ENCODE data around the gene SNX32.
A peak's percentile ranks its signal among the peaks of the same experiment; 100 is the strongest.

The SNX32 gene

DNA sequence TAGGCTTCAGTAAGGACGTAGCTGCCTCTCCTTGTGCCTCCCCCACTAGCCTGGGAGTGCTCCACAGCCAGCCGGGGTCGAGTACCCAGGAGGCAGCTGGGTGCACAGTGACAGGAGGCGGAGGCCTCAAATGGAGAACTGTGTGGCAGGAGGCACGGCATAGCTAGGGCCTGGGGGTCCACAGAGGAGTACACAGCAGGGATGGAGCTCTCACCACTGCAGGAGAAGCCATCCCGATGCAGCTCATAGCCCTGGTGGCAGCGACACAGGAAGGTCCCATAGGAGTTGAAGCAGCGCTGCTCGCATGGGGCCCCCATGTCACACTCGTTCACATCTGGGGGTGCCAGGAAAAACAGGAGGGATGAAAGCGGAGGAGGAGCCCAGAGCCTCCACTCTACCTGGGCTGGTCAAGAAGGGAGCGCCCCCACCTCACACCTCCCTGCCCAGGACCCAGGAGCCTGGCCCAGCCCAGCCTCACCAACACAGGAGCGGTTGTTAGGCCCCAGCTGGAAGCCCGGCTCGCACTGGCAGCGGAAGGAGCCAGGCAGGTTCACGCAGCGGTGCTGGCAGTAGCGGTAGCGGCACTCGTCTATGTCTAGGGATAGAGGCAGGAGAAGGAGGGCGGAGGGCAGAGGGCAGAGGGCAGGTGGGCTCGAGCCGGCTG, 36.0 kb downstream of the SNX32 start:
- no peak for DNase-seq

DNA sequence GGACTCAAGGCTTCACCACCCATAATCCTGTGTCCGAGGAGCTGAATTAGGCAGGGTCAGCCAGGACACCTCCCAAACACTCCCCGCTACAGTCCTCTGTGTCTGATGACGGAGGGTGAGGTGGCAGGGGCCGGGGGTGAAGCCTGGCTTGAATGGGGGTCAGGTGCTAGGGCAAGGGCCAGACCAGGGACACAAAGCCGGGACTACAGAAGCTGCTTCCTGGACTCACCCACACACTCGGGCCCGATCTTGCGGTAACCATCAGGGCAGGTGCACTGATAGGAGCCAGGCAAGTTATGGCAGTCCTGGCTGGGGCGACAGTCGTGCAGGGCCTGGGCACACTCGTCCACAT, 36.5 kb downstream of the SNX32 start:
- DNase-seq: no peak

DNA sequence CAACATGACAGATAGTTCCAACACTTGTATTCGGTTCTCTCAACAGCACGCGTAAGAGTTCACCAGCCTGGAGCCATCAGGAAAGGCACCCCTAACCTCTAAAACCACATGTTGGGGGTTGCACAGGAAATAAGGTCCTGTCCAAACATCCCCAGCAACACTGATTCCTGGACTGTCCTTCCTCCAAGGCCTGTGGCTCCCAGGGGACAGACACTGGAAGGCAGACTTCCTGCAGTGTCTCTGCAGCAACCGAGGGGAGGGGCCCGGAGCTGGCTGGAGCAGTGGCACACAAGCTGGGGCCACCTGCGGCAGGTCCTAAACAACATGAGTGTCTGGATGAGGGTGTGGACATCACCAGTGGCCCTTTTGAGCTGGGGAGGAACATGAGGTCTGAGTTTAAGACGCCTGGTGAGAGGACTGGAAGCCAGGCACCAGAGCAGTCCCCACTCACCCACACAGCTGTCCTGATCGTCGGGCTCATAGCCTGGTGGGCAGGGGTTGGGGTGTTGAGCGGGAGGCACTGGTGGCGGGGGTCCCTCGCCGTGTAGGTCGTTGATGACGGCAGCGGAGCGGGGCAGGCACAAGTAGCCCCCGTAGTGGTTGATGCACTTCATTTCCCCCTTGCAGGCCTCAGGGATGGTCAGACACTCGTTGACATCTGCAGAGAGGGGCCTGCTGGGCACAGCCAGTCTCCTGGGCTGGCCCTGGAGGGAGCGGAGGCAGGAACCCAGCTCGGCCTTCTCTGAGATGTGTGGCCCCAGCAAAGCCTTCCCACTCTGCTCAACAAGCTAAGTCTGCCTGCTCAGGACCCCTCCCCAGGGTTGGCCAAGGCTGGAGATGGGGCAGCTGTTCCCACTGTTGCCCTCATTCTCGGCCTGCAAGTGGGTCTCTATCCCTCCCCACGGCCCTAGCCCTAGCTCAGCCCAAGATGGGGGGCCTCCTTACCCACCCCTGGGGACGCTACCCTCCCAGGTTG, 37.2 kb downstream of the SNX32 start:
- no peak for DNase-seq

DNA sequence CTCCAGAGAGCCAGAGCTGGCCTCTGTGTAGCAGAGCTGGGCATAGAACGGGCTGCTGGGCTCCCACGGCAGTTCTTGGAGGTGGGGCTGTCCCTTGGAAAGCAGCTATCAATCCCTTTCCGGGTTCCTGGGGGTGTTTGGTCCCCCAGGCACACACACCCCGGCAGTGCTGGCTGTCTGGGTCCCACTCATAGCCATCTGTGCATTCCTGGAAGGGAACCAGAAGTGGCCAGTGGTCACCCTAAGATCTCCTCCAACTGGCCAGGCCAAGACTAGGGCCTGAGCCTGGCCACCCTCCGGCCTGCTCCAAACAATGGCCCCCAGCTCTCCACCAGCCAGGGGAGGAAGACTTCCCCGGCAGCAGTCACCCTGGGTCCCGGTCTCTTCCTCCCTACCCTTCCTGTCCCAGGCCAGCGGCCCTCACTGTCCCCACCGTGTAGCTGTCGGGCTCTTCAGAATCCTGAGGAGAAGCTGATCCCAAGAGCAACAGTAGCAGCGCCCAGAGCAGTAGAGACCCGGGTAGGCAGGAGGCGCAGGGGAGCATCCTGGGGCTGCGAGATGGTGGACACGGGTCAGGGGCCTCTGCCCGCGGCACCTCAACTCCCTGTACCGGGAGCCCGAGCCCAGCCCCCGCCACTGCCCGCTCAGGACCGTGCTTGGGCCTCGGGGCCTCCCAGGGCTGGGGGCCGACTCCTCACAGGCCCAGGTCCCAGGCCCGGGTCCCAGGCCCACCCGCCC, 38.2 kb downstream of the SNX32 start:
- no peak for DNase-seq

DNA sequence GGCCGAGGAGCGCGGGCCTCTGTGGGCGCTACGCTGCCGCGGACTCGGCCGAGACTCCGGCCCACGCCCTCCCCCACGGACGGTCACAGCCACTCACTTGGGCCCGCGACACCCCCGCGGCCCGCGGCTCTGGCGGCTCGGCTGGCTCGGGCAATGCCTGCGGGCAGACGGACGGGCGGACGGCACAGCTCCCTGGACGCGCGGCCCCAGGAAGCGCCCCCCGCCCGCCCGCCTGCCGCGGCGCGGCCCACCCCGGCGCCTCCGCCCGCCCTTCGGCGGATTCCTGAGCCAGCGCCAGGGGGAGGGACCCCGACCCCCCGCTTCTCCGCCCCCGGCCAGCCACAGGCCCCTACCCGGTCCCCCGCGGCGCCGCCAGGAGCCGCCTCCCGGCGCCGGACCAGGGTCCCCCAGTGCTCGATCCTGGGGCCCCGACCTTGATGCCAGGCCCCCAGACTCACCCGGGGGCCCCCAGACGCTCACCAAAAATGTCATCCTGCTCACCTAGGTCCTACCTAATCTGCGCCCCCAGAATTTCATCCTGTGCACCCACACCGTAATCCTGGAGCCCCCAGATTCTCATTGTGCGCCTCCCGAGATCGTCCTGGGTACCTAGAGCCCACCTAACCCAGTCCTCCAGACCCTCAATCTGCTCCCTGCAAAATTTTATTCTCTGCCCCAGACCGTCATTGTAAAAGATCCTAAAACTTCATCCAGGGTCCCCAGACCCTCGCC, 39.0 kb downstream of the SNX32 start, which contains the start of gene EFEMP2:
Gene EFEMP2, minus strand, starts transcription at position 215 of the 732 bp plus-strand sequence. CDS start 446 bp downstream, outside the sequence.
- no peak for DNase-seq

DNA sequence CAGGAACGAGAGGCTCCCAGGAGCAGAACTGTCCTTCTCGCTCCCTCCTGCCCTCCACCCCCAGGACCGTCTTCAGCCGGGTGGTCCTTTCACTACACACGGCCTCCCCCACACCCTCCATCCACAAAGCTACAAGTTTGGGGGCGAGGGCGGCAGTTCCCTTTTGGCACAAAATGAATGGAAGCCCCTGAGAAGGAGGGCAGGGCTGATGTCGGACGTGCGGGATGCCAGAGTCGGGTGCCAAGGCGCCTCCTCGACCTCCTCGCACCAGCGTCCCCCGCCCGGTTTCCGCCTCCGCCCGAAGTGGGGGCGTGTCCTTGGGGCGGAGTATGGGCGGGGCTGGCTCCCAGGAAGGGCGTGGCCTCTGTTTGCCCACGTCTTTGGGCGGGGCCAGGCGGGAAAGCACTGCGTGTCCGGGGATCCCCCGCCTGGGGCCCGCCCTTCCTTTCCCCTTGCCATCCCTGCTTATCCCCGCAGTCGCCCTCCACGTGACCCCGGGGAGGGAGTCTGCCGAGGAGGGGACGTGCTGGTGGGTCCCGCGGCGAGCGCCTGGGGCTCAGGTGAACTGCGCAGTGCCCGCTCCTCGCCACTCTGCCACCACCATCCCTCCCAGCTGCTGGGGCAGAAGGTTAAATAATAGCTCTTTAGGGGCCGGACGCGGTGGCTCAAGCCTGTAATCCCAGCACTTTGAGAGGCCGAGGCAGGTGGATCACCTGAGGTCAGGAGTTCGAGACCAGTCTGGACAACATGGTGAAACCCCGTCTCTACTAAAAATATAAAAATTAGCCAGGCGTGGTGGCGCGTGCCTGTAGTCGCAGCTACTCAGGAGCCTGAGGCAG, 39.8 kb downstream of the SNX32 start:
- DNase-seq: peak; percentile 92

DNA sequence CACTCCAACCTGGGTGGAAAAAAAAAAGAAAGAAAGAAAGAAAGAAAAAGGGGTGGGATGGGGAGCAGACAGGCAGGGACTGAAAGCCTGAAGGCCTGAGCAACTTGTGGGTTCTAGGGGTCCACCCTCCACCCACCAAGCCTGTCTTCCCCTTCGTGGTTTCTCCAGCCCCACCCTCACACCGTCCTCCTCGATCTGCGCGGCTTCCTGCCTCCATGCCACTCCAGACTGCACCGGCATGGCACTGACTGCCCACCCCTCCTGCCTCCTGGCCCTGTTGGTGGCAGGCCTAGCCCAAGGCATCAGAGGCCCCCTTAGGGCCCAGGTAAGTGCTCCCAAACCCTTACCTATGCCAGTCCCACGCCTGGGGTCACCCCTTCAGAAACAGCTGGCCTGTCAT, 45.9 kb downstream of the SNX32 start, which contains the start of gene CTSW:
Gene CTSW, plus strand, starts transcription at position 221 of the 400 bp plus-strand sequence. Its CDS starts 18 bp downstream, at position 239.
- DNase-seq: no peak

DNA sequence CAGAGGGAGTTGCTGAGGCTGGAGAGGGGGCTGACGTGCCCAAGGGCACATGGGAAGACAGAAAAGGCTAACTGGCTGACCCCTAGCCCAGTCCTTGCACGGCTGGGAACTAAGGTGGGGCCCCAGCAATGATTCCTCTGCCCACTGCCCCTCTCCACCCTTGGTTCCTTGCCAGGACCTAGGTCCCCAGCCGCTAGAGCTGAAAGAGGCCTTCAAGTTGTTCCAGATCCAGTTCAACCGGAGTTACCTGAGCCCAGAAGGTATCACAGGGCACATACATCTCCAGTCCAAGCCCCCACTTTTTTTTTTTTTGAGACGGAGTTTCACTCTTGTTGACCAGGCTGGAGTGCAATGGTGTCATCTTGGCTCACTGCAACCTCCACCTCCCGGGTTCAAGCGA, 46.3 kb downstream of the SNX32 start:
- DNase-seq: no peak

DNA sequence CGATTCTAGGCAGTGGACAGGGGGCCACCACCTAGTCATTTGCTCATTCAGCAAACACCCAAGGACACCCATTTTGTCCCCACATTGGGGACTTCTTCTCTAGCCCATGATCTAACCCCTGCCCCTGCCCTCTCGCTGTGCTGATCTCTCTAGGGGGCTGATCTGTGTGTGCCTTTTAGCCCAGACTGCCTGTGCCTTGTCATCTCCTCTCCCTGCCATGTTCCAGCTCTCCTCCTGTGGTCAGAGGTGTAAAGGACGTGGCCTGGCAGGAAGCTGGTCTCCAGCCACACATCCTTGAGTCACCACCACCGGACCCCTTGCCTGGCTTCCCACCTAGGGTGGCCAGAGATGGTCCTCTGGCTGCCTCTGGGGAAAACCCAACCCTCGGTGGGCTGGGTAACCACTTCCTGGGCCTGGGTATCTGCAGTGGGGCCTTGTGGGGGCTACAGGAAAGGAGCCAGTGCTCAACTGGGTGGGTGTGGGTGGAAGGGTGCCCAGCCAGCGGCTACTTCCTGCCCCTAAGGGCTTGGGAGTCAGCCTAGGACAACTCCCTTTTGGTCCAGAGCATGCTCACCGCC, 47.2 kb downstream of the SNX32 start:
- no peak for DNase-seq

DNA sequence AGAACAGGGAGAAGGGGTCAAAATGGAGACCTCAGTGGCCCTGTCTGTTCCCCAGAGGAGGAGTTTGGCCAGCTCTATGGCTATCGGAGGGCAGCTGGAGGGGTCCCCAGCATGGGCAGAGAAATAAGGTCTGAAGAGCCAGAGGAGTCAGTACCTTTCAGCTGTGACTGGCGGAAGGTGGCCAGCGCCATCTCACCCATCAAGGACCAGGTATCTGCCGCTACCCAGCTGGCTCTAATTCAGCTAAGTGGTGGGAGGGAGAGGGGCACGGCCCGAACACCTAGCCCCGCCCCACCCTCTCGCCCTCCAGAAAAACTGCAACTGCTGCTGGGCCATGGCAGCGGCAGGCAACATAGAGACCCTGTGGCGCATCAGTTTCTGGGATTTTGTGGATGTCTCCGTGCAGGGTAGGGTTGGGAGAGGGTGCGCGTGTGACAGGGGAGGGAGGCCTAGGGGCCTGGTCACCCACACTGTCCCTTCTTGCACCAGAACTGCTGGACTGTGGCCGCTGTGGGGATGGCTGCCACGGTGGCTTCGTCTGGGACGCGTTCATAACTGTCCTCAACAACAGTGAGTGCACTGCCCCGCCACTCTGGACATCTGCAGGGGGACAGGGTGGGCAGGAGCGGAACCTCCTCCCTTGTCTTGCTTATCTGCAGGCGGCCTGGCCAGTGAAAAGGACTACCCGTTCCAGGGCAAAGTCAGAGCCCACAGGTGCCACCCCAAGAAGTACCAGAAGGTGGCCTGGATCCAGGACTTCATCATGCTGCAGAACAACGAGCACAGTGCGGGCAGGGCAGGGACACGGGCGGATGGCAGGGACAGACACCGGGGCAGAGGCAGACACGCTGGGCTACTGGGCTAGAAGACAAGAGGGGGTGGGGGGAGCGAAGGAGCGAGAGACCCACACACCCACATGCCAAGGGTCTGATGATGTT, 48.6 kb downstream of the SNX32 start:
- DNase-seq: no peak

DNA sequence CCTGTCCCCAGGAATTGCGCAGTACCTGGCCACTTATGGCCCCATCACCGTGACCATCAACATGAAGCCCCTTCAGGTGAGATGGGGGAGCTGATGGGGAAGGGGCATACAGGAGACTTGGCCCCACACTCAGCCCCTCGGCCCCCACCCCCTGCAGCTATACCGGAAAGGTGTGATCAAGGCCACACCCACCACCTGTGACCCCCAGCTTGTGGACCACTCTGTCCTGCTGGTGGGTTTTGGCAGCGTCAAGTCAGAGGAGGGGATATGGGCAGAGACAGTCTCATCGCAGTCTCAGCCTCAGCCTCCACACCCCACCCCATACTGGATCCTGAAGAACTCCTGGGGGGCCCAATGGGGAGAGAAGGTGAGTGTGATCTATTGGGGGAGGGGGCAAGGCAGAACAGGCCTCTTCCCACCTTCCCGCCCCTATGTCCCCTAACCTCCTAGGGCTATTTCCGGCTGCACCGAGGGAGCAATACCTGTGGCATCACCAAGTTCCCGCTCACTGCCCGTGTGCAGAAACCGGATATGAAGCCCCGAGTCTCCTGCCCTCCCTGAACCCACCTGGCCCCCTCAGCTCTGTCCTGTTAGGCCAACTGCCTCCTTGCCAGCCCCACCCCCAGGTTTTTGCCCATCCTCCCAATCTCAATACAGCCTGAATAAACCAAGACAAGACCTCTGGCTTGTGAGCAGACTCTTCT, 49.4 kb downstream of the SNX32 start:
- no peak for DNase-seq

DNA sequence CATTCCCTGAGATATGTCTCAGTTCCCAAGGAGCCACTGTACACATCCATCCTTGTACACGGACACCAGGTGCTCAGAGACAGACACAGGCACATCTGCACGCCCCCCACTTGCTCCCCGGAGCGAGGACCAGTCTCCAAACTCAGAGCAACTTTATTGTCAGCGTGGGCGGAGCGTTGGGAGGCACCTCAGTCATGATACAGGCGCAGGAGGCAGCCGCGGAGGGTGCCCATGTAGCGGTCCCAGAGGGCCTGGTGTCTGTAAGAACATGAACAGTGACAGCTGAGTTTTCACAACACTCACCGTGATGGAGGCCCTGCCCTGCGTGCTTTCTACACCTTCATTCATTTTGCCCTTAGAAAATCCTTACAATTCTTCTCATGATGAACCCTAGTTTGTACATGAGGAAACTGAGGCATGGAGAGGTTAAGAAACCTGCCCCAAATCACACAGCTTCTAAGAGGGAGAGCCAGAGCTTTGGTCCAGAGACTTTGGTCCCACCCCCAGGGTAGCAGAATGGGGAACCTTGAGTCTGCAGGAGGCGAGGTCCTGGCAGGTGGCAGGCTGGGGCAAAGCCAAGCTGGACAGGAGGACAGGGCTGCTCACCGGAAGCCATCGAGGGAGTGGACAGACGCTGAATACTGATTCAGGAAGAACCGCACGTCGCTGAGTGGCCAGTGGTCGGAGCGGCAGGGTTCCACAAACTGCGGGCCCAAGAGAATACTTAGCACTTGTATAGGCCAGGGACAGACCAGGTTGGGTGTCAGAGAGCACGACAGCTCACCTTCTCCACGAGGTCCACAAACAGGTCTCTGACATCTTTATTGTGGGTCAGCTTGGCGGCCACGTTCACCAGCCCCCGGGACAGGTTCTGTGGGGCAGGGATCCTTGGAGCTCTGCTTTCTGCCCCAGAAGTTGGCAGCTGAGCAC, 50.3 kb downstream of the SNX32 start:
- DNase-seq: no peak

DNA sequence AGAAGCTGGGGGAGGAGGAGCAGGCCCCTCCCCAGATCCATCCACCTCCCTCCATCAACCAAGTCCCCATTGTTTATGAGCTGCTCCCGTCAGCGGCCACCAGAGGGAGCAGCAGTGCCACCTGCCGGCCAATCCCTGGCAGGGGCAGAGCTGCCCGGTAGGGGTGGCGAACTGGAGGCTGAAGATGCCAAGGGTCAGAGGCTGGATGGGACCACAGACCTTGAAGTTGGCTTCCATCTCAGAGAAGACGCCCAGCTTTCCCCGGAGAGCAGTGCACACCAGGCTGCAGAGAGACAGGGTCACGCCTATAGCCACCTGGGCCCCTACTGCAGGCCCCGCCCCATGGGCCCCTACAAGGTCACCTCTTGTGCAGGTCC, 50.9 kb downstream of the SNX32 start:
- peak; percentile 37 for DNase-seq

DNA sequence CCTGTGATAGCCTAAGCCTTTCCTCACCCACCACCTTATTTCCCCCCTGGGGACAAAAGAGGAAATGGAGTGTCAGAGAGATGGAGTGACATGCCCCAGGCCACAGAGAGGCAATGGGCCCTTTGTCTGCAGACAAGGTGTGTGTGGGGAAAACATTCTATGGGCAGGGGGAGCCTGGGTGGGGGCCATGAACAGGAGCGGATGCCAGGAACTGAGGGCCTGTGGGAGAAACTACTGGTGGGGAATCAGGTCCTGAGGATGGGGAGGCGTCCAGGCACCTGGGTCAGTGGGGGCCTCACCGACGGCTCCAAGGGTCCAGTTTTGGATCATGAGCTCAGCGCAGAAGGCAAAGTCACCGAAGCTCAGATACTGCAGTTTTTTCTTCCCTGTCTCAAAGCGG, 51.5 kb downstream of the SNX32 start:
- no peak for DNase-seq

DNA sequence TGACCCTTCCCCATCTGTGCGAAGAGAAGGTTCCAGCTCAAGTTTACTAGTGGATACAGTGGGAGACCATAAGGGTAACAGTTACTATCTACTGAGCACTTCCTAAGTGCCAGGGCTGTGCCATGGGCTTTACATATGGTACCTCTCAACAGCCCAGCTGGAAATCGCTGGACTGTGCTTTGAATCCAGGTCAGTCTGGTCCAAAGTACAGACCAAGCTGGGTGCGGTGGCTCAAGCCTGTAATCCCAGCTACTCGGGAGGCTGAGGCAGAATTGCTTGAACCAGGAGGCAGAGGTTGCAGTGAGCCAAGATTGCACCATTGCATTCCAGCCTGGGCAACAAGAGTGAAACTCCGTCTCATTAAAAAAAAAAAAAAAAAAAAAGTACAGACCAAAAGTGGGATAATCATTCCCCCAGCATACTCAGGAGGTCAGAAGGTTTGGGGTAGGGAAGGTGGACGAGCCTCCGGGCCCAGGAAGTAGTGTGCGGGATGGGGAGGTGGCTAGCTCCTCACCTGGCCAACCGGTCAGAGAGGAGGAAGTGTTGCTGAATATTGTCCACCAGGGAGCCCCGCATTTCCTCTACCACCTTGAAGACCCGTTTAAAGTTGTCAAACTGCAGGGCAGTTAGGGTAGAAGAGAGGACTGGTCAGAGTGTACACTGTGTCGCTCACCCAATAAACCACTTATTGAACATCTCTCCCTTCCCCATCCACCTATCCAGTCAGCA, 52.2 kb downstream of the SNX32 start:
- DNase-seq: no peak

DNA sequence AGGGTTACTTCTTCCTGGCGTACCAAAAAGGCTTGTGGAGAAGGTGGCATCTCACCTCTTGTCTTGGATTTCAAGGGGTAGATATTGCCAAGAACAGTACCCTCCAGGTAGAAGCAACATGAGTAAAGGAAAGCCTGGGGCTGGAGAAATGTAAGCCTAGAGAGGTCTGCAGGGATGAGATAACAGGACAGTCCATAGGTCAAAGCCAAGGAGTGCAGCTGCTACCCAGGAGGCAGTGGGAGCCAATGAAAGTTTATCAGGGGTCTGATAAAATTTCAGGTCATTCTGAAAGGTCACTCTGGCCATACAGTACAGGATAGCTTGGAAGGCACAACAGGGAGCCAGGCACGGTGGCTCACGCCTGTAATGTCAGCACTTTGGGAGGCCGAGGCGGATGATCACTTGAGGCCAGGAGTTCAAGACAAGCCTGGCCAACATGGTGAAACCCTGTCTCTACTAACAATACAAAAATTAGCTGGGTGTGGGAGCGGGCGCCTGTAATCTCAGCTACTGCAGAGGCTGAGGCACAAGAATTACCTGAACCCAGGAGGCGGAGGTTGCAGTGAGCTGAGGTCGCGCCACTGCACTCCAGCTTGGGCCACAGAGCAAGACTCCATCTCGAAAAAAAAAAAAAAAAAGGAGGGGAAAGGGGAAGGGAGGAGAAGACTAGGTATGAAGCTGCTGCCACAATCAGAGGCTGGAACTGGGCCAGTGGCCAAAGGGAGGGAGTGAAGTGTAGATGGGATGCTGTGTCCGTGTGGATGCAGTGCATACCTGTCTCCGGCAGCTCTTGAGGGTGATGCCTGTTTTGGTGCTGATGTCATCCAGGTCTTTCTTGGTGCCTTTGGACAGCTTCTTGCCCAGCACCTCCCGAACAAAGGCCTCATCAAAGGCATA, 53.3 kb downstream of the SNX32 start:
- no peak for DNase-seq
